HepG2 (cell line): ENCODE data around the gene ITGAE. TPM values are rescaled to one million over a fixed set of nuclear protein-coding genes. Genes with fewer than 3 reads are reported as not detected.

Source experiments
- ATF6 ChIP-seq: sonication (generic); formaldehyde crosslinking; conservative IDR thresholded peaks from 2 replicates; pipeline ENCODE4 v1.4.0; 2020; ENCODE audit warnings: missing genetic modification reagents
- DPF2 ChIP-seq: sonication (generic); formaldehyde crosslinking; IDR thresholded peaks from 2 replicates; pipeline ENCODE4 v1.4.0; 2020; ENCODE audit warnings: mild to moderate bottlenecking, low read depth, missing genetic modification reagents, borderline replicate concordance
- EP300 ChIP-seq, 3 experiments: sonication (generic) in 1 of 3; formaldehyde crosslinking in 1 of 3; IDR thresholded peaks; 2 replicates each; pipeline versions ENCODE4 v1.5.1 to v1.6.1; 2011 to 2020; ENCODE audit warnings: low read depth in 2 of 3, low read length in 2 of 3, borderline replicate concordance in 1 of 3, improper control_type of control experiment in 1 of 3, mild to moderate bottlenecking in 1 of 3, missing genetic modification reagents in 1 of 3, moderate library complexity in 1 of 3
- FOXK1 ChIP-seq: sonication (generic); formaldehyde crosslinking; IDR thresholded peaks from 2 replicates; pipeline ENCODE4 v1.4.0; 2020; ENCODE audit warnings: low read depth, missing genetic modification reagents, borderline replicate concordance
- GLI4 ChIP-seq: sonication (generic); formaldehyde crosslinking; IDR thresholded peaks from 2 replicates; pipeline ENCODE4 v1.5.1; 2020; ENCODE audit warnings: missing genetic modification reagents, mild to moderate bottlenecking, moderate library complexity, borderline replicate concordance
- HIVEP1 ChIP-seq: sonication (generic); formaldehyde crosslinking; IDR thresholded peaks from 2 replicates; pipeline ENCODE4 v1.4.0; 2020; ENCODE audit warnings: mild to moderate bottlenecking, missing genetic modification reagents
- HNRNPLL ChIP-seq: fragments of 200-400 bp; formaldehyde crosslinking; IDR thresholded peaks from 2 replicates; pipeline ENCODE4 v1.6.1; 2017; ENCODE audit warnings: mild to moderate bottlenecking, low read depth, low read length; ENCODE audit not compliant: poor library complexity, severe bottlenecking
- HOXA5 ChIP-seq: sonication (generic); formaldehyde crosslinking; IDR thresholded peaks from 2 replicates; pipeline ENCODE4 v1.4.0; 2020; ENCODE audit warnings: missing genetic modification reagents
- ISL2 ChIP-seq: sonication (generic); formaldehyde crosslinking; IDR thresholded peaks from 2 replicates; pipeline ENCODE4 v1.5.0; 2020; ENCODE audit warnings: missing genetic modification reagents
- JARID2 ChIP-seq: sonication (generic); formaldehyde crosslinking; IDR thresholded peaks from 2 replicates; pipeline ENCODE4 v1.8.1; 2023; ENCODE audit warnings: missing genetic modification reagents, inconsistent platforms; ENCODE audit not compliant: insufficient replicate concordance
- MAX ChIP-seq: IDR thresholded peaks from 2 replicates; pipeline ENCODE4 v1.6.1; 2012; ENCODE audit warnings: inconsistent platforms
- NR1H2 ChIP-seq: sonication (generic); formaldehyde crosslinking; IDR thresholded peaks from 2 replicates; pipeline ENCODE4 v1.8.1; 2022; ENCODE audit warnings: low read depth, missing genetic modification reagents, borderline replicate concordance
- PHF20 ChIP-seq: sonication (generic); formaldehyde crosslinking; IDR thresholded peaks from 2 replicates; pipeline ENCODE4 v1.5.0; 2020; ENCODE audit warnings: mild to moderate bottlenecking, missing genetic modification reagents
- POLR2G ChIP-seq: fragments of 200-400 bp; formaldehyde crosslinking; IDR thresholded peaks from 2 replicates; pipeline ENCODE4 v1.6.1; 2018; ENCODE audit warnings: mild to moderate bottlenecking, low read depth, low read length, moderate library complexity
- SNRNP70 ChIP-seq: fragments of 200-400 bp; formaldehyde crosslinking; IDR thresholded peaks from 2 replicates; pipeline ENCODE4 v1.6.1; 2017; ENCODE audit warnings: mild to moderate bottlenecking, low read depth, low read length, moderate library complexity
- ZFP82 ChIP-seq: sonication (generic); formaldehyde crosslinking; IDR thresholded peaks from 2 replicates; pipeline ENCODE4 v1.5.1; 2020; ENCODE audit warnings: mild to moderate bottlenecking, missing genetic modification reagents, borderline replicate concordance
- ZFX ChIP-seq: sonication (generic); formaldehyde crosslinking; IDR thresholded peaks from 2 replicates; pipeline ENCODE4 v1.4.0; 2020; ENCODE audit warnings: mild to moderate bottlenecking, low read depth, missing genetic modification reagents, moderate library complexity
- ZMYM4 ChIP-seq: sonication (generic); formaldehyde crosslinking; IDR thresholded peaks from 2 replicates; pipeline ENCODE4 v1.8.1; 2023; ENCODE audit warnings: mild to moderate bottlenecking, missing genetic modification reagents
- ZNF230 ChIP-seq: sonication (generic); formaldehyde crosslinking; IDR thresholded peaks from 2 replicates; pipeline ENCODE4 v1.4.0; 2020; ENCODE audit warnings: mild to moderate bottlenecking, missing genetic modification reagents
- ZNF317 ChIP-seq: sonication (generic); formaldehyde crosslinking; IDR thresholded peaks from 2 replicates; pipeline ENCODE4 v1.5.0; 2020; ENCODE audit warnings: mild to moderate bottlenecking, missing genetic modification reagents
- ZNF614 ChIP-seq: IDR thresholded peaks from 2 replicates; pipeline ENCODE4 v1.6.1; 2018; ENCODE audit warnings: missing biosample characterization, missing genetic modification reagents, inconsistent platforms, borderline replicate concordance
- ZNF740 ChIP-seq: sonication (generic); formaldehyde crosslinking; IDR thresholded peaks from 2 replicates; pipeline ENCODE4 v1.4.0; 2020; ENCODE audit warnings: missing genetic modification reagents
- ZNF766 ChIP-seq: sonication (generic); formaldehyde crosslinking; IDR thresholded peaks from 2 replicates; pipeline ENCODE4 v1.5.0; 2020; ENCODE audit warnings: missing genetic modification reagents, borderline replicate concordance
- ZNF773 ChIP-seq: sonication (generic); formaldehyde crosslinking; IDR thresholded peaks from 2 replicates; pipeline ENCODE4 v1.4.0; 2020; ENCODE audit warnings: missing genetic modification reagents, borderline replicate concordance
- ZSCAN20 ChIP-seq: sonication (generic); formaldehyde crosslinking; IDR thresholded peaks from 2 replicates; pipeline ENCODE4 v1.4.0; 2020; ENCODE audit warnings: missing genetic modification reagents, mild to moderate bottlenecking, borderline replicate concordance
- polyA plus RNA-seq, 8 experiments: library from polyadenylated mRNA; depleted of rRNA in 3 of 8; stranded (reverse) in 7 of 8; unstranded in 1 of 8; fragments of >200 nt; fragmentation: Illumina TruSeq in 4 of 8; extraction: Trizol in 4 of 8; gene quantifications; 2 replicates each; pipeline versions ENCODE4 v1.2.1 to v1.2.3, GENCODE V29; 2011 to 2016; ENCODE audit warnings: low read depth in 4 of 8, missing spikeins in 1 of 8, mixed read lengths in 1 of 8; ENCODE audit not compliant: insufficient read depth in 1 of 8
- total RNA-seq, 5 experiments: library from RNA; depleted of rRNA; stranded (reverse); fragments of >200 nt; fragmentation: Illumina TruSeq; extraction: Trizol; gene quantifications; 2 replicates each; pipeline ENCODE4 v1.2.3, GENCODE V29; 2016; ENCODE audit warnings: low read depth in 1 of 5

ITGAE gene
- total and polyA plus RNA-seq, 2 of the 13 experiments (the other 11 are each of a cell fraction or from before 2014, with no cell fraction given) = 42.3 to 49.0 TPM

- peak in 1 of 2 experiments; percentile 54; a peak in 2 of 4 replicates for TF ChIP-seq EP300 (IDR thresholded peaks at IDR 0.05; ENCODE audit: low read depth in 2 of 2, low read length in 2 of 2)
- no peak; the same call in 1 of the 2 replicates for TF ChIP-seq EP300 (CRISPR knock-in tag; IDR thresholded peaks at IDR 0.05; ENCODE audit: borderline replicate concordance)
- TF ChIP-seq ZNF740 (CRISPR knock-in tag) = peak; percentile 92
- no peak for TF ChIP-seq ATF6 (CRISPR knock-in tag)
- 0 out of 2 replicates have a peak, but pooled peaks have one; percentile 71 for TF ChIP-seq ZNF773 (CRISPR knock-in tag)
- 0 out of 2 replicates have a peak, but pooled peaks have one; percentile 15 for TF ChIP-seq DPF2 (CRISPR knock-in tag)
- TF ChIP-seq ISL2 (CRISPR knock-in tag) = peak; percentile 63; the same call in 1 of the 2 replicates
- 0 out of 2 replicates have a peak, but pooled peaks have one; percentile 65 for TF ChIP-seq GLI4
- TF ChIP-seq ZNF766 (CRISPR knock-in tag) = no peak
- peak; percentile 85; the same call in 1 of the 2 replicates for TF ChIP-seq HOXA5
- TF ChIP-seq ZSCAN20 (CRISPR knock-in tag) = 0 out of 2 replicates have a peak, but pooled peaks have one; percentile 31
- TF ChIP-seq NR1H2 (CRISPR knock-in tag) = peak; percentile 26; the same call in 1 of the 2 replicates
- TF ChIP-seq SNRNP70 = no peak
- TF ChIP-seq ZNF317 (CRISPR knock-in tag) = 0 out of 2 replicates have a peak, but pooled peaks have one; percentile 42
- 0 out of 2 replicates have a peak, but pooled peaks have one; percentile 0 for TF ChIP-seq HIVEP1
- TF ChIP-seq POLR2G = peak; percentile 75
- 0 out of 2 replicates have a peak, but pooled peaks have one; percentile 17 for TF ChIP-seq FOXK1 (CRISPR knock-in tag)
- TF ChIP-seq ZNF614 (CRISPR knock-in tag) = 0 out of 2 replicates have a peak, but pooled peaks have one; percentile 12
- TF ChIP-seq ZMYM4 (CRISPR knock-in tag) = 0 out of 2 replicates have a peak, but pooled peaks have one; percentile 7
- no peak for TF ChIP-seq JARID2 (CRISPR knock-in tag)
- TF ChIP-seq ZFX (CRISPR knock-in tag) = peak; percentile 95
- peak; percentile 30 for TF ChIP-seq HNRNPLL
- TF ChIP-seq ZNF230 = no peak
- peak; percentile 94 for TF ChIP-seq ZFP82 (CRISPR knock-in tag)
- TF ChIP-seq MAX = peak; percentile 88
- 0 out of 2 replicates have a peak, but pooled peaks have one; percentile 55 for TF ChIP-seq PHF20 (CRISPR knock-in tag)
Measured at GRCh38 chr17:3794557-3795389, 6.2 kb downstream of the ITGAE start (continued).
